Measurements from ENCODE around the gene NOL9. TPM values are rescaled to one million over a fixed set of nuclear protein-coding genes. Genes with fewer than 3 reads are reported as not detected.

NOL9 gene
- polyA plus RNA-seq, 3 donors, result 3.7 to 11.5 (median 7.6) TPM

DNA sequence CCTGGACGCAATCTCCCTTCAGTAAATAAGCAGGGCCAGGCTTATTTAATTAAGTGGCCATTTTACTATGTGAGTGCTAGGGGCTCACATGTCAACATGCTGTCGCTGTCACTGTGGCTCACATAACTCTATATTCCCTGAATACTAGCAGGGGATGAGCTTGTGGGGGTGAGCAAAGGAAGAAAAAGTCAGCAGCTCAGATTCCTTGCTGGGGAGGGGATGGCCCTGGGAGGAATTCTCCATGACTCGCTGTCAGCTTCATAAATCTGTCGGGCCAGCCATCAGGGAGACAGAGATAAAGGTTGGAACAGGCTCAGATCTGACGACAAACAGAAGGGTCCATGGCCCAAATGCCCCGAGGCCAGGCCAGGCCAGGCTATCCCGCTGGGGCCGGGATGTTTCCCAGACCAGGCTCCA, 36.9 kb downstream of the NOL9 start:
- Mint-ChIP-seq H3K4me1 (no peaks in the 10 kb centered on the region), H3K9me3 (no peaks in the 10 kb centered on the region), H3K4me3 (no peak overlapping the region), H3K36me3 (peaks cover 7 to 9% of the 10 kb centered on the region in 2 donors), H3K27ac (peak overlapping the region in 1 of 7 donors; percentile 76), H3K27me3 (ENCODE audit: low read depth in 3 of 3) (peaks cover 0 to 3% (median 0%) of the 10 kb centered on the region in 3 donors)
- TF ChIP-seq, protein P1, sequence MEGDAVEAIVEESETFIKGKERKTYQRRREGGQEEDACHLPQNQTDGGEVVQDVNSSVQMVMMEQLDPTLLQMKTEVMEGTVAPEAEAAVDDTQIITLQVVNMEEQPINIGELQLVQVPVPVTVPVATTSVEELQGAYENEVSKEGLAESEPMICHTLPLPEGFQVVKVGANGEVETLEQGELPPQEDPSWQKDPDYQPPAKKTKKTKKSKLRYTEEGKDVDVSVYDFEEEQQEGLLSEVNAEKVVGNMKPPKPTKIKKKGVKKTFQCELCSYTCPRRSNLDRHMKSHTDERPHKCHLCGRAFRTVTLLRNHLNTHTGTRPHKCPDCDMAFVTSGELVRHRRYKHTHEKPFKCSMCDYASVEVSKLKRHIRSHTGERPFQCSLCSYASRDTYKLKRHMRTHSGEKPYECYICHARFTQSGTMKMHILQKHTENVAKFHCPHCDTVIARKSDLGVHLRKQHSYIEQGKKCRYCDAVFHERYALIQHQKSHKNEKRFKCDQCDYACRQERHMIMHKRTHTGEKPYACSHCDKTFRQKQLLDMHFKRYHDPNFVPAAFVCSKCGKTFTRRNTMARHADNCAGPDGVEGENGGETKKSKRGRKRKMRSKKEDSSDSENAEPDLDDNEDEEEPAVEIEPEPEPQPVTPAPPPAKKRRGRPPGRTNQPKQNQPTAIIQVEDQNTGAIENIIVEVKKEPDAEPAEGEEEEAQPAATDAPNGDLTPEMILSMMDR (IDR thresholded peaks at IDR 0.05), result no peak
- Histone ChIP-seq H2AFZ (ENCODE audit: insufficient read depth, low read depth, low read length, poor library complexity, severe bottlenecking) (no peak overlapping the region), H3K4me1 (ENCODE audit: control insufficient read depth in 1 of 2, insufficient read depth in 2 of 2, low read length in 2 of 2) (no peaks in the 10 kb centered on the region), H3K4me2 (replicated peaks; ENCODE audit: extremely low read depth, low read length, poor library complexity, severe bottlenecking) (no peak overlapping the region), H3K27ac (ENCODE audit: low read depth in 1 of 2, low read length in 2 of 2) (no peak overlapping the region), H3K9me3 (replicated peaks in 1 of 2; ENCODE audit: control insufficient read depth in 1 of 2, insufficient read depth in 1 of 2, low read length in 2 of 2) (no peaks in the 10 kb centered on the region), H4K20me1 (ENCODE audit: insufficient read depth, low read length) (no peaks in the 10 kb centered on the region), H3K9ac (ENCODE audit: insufficient read depth, low read length, poor library complexity, severe bottlenecking) (no peak overlapping the region), H3K79me2 (ENCODE audit: insufficient read depth, low read length) (no peaks in the 10 kb centered on the region), H3K4me3 (replicated peaks in 1 of 3; ENCODE audit: low read depth in 2 of 3, low read length in 3 of 3) (no peak overlapping the region), H3K36me3 (replicated peaks in 1 of 2; ENCODE audit: control insufficient read depth in 1 of 2, insufficient read depth in 2 of 2, low read length in 2 of 2) (no peaks in the 10 kb centered on the region), H3K27me3 (ENCODE audit: control insufficient read depth in 2 of 2, insufficient read depth in 2 of 2, low read length in 2 of 2) (no peaks in the 10 kb centered on the region)
- 88% methylated on average over 6 of the region's 8 CpGs for WGBS (ENCODE audit: insufficient coverage)
- intact Hi-C loops (cut with micrococcal nuclease), result no loop called here
- no peak for DNase-seq

DNA sequence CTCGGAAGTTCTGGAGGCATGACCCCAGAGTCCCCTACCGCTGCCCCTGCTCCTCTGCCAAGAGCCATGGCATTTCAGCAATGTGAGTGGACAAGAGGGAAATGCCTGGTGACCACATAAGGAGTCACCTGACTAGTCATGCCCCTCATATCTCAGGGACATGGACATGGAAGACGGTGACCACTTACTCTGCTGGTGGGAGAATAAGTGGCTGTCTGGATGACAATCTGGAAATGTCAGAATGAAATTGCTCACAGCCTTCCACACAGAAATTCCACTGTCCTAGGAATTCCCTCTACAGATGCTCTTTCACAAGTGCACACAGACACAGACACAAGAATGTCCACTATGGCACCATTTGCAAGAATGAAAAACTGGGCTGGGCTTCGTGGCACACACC, 38.5 kb downstream of the NOL9 start:
- no peaks in the 10 kb centered on the region for H3K4me1 Mint-ChIP-seq
- no peaks in the 10 kb centered on the region for H3K27me3 ChIP-seq (ENCODE audit: control insufficient read depth in 2 of 2, insufficient read depth in 2 of 2, low read length in 2 of 2)
- intact Hi-C loops (cut with micrococcal nuclease), result no loop called here
- H3K4me2 ChIP-seq (replicated peaks; ENCODE audit: extremely low read depth, low read length, poor library complexity, severe bottlenecking), result no peak overlapping the region
- no peaks in the 10 kb centered on the region for H3K9me3 ChIP-seq (replicated peaks in 1 of 2; ENCODE audit: control insufficient read depth in 1 of 2, insufficient read depth in 1 of 2, low read length in 2 of 2)
- no peak overlapping the region for H3K4me3 Mint-ChIP-seq
- H3K79me2 ChIP-seq (ENCODE audit: insufficient read depth, low read length), result no peaks in the 10 kb centered on the region
- no peaks in the 10 kb centered on the region for H3K36me3 ChIP-seq (replicated peaks in 1 of 2; ENCODE audit: control insufficient read depth in 1 of 2, insufficient read depth in 2 of 2, low read length in 2 of 2)
- no peak overlapping the region for H3K27ac ChIP-seq (ENCODE audit: low read depth in 1 of 2, low read length in 2 of 2)
- 100% methylated on average over 1 of the region's 4 CpGs for WGBS (ENCODE audit: insufficient coverage)
- H3K27me3 Mint-ChIP-seq (ENCODE audit: low read depth in 3 of 3), result peaks cover 0 to 3% (median 0%) of the 10 kb centered on the region in 3 donors
- TF ChIP-seq, protein P1 (IDR thresholded peaks at IDR 0.05), result no peak
- H4K20me1 ChIP-seq (ENCODE audit: insufficient read depth, low read length), result no peaks in the 10 kb centered on the region
- no peaks in the 10 kb centered on the region for H3K4me1 ChIP-seq (ENCODE audit: control insufficient read depth in 1 of 2, insufficient read depth in 2 of 2, low read length in 2 of 2)
- no peak overlapping the region for H3K4me3 ChIP-seq (replicated peaks in 1 of 3; ENCODE audit: low read depth in 2 of 3, low read length in 3 of 3)
- H2AFZ ChIP-seq (ENCODE audit: insufficient read depth, low read depth, low read length, poor library complexity, severe bottlenecking), result no peak overlapping the region
- H3K9ac ChIP-seq (ENCODE audit: insufficient read depth, low read length, poor library complexity, severe bottlenecking), result no peak overlapping the region
- H3K36me3 Mint-ChIP-seq, result peaks cover 0 to 5% of the 10 kb centered on the region in 2 donors
- peak overlapping the region in 1 of 7 donors; percentile 45 for H3K27ac Mint-ChIP-seq
- DNase-seq, result no peak
- H3K9me3 Mint-ChIP-seq, result no peaks in the 10 kb centered on the region

All from CD14-positive monocyte (primary cell).